Esophagus (tissue), 2 donors: ENCODE measurements around the gene KLHL2. TPM values are rescaled to one million over a fixed set of nuclear protein-coding genes. Genes with fewer than 3 reads are reported as not detected.

Experiments
- H3K27ac ChIP-seq, 2 donors: one replicate each; pipeline ENCODE4 v1.5.1; 2013; ENCODE audit warnings: low read depth in 2 of 2, mild to moderate bottlenecking in 2 of 2, inconsistent platforms in 1 of 2, low read length in 1 of 2, moderate library complexity in 1 of 2
- H3K27me3 ChIP-seq, 2 donors: one replicate each; pipeline ENCODE4 v1.6.1; 2013; ENCODE audit warnings: low read length in 2 of 2, control low read depth in 1 of 2, mild to moderate bottlenecking in 1 of 2; ENCODE audit not compliant: insufficient read depth in 2 of 2, control insufficient read depth in 1 of 2
- H3K36me3 ChIP-seq, 2 donors: one replicate each; pipeline ENCODE4 v1.6.1; 2013; ENCODE audit warnings: low read length in 1 of 2; ENCODE audit not compliant: control insufficient read depth in 2 of 2, insufficient read depth in 2 of 2
- H3K4me1 ChIP-seq, 2 donors: one replicate each; pipeline ENCODE4 v1.6.1; 2013; ENCODE audit warnings: low read length in 1 of 2; ENCODE audit not compliant: control insufficient read depth in 2 of 2, insufficient read depth in 2 of 2
- H3K4me3 ChIP-seq, 2 donors: one replicate each; pipeline ENCODE4 v1.5.1; 2013; ENCODE audit warnings: low read length in 2 of 2, mild to moderate bottlenecking in 2 of 2, low read depth in 1 of 2, moderate library complexity in 1 of 2
- H3K9me3 ChIP-seq, 2 donors: one replicate each; pipeline ENCODE4 v1.6.1; 2013; ENCODE audit warnings: mild to moderate bottlenecking in 2 of 2, low read depth in 1 of 2, low read length in 1 of 2, moderate library complexity in 1 of 2; ENCODE audit not compliant: control insufficient read depth in 2 of 2, insufficient read depth in 1 of 2
- WGBS, 2 donors: extraction: QIAGEN DNeasy Blood & Tissue Kit; methylation state at CpG; one replicate each; pipeline ENCODE4 v1.1.7; 2013; 5-methylcytosine and 5-hydroxymethylcytosine counted together
- polyA plus RNA-seq, 2 donors: library from polyadenylated mRNA; stranded (reverse); fragments of 200-250 nt; gene quantifications; one replicate each; pipeline ENCODE4 v1.2.3, GENCODE V29; 2013
- donor health status: healthy with polysubstance abuse.
- donor health status: Bipolar disorder and iron deficiency.

Gene KLHL2
- polyA plus RNA-seq, 2 donors: 19.0 to 26.1 TPM

- peaks cover 2% of the 10 kb centered on the region in 2 donors for H3K4me1 ChIP-seq
- peaks cover 0 to 2% of the 10 kb centered on the region in 2 donors for H3K9me3 ChIP-seq
- H3K36me3 ChIP-seq: no peaks in the 10 kb centered on the region
- H3K27ac ChIP-seq: no peak overlapping the region
- no peak overlapping the region for H3K4me3 ChIP-seq
- no peaks in the 10 kb centered on the region for H3K27me3 ChIP-seq
- WGBS, 2 donors: 79 to 83% methylated on average over 2 of the region's 2 CpGs
These were observed 157.2 kb downstream of the KLHL2 start for GRCh38 chr4:165364452-165365080.

GRCh38 chr4:165367040-165367439, 159.7 kb downstream of the KLHL2 start:
- no peaks in the 10 kb centered on the region for H3K36me3 ChIP-seq
- H3K27me3 ChIP-seq: no peaks in the 10 kb centered on the region
- WGBS, 2 donors: 77 to 79% methylated on average over 4 of the region's 4 CpGs
- H3K27ac ChIP-seq: no peak overlapping the region
- H3K4me3 ChIP-seq: no peak overlapping the region
- H3K4me1 ChIP-seq: peaks cover 2% of the 10 kb centered on the region in 2 donors
- H3K9me3 ChIP-seq: no peaks in the 10 kb centered on the region

- 86 to 96% methylated on average over 1 of the region's 1 CpG for WGBS, 2 donors
- Histone ChIP-seq H3K27me3 (no peaks in the 10 kb centered on the region), H3K36me3 (no peaks in the 10 kb centered on the region), H3K4me1 (peaks cover 2% of the 10 kb centered on the region in 2 donors), H3K27ac (no peak overlapping the region), H3K9me3 (no peaks in the 10 kb centered on the region), H3K4me3 (no peak overlapping the region)
These were observed 160.8 kb downstream of the KLHL2 start for GRCh38 chr4:165368114-165368513.

DNA sequence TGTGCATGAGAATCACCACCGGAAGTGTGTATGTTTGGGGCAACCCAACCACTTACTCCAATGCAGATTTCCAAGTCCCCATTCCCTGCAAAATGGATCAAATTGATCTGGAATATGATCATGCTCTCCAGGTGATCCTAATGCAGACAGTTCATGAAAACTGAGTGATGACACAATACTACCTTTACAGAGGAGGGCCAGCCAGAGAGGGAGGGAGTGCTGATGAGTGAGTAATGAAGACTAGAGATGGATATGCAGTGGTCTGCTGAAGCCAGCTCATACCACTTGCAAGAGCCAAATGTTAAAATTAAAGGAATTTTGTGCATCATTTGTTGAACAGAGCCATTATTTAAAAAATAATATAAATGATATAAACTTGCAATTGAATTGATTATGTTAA, 161.2 kb downstream of the KLHL2 start:
- Histone ChIP-seq H3K9me3 (no peaks in the 10 kb centered on the region), H3K27me3 (no peaks in the 10 kb centered on the region), H3K4me1 (peaks cover 2% of the 10 kb centered on the region in 2 donors), H3K4me3 (no peak overlapping the region), H3K36me3 (no peaks in the 10 kb centered on the region), H3K27ac (no peak overlapping the region)
- WGBS, 2 donors: 92 to 94% methylated on average over 1 of the region's 1 CpG

DNA sequence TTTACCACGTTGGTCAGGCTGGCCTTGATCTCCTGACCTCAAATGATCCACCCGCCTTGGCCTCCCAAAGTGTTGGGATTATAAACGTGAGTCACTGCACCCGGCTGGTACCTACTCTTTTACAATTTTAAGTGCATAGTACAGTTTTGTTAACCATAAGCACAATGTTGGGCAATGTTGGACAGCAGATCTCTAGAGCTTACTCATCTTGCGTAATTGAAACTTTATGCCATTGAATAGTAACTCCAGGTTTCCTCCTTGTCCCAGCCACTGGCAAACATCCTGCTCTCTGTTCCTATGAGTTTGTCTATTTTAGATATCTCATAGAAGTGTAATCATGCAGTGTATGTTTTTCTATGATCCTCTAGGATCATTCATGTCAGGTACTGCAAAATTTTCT, 162.2 kb downstream of the KLHL2 start:
- 50 to 59% methylated on average over 5 of the region's 5 CpGs for WGBS, 2 donors
- Histone ChIP-seq H3K4me1 (peaks cover 2% of the 10 kb centered on the region in 2 donors), H3K27me3 (no peaks in the 10 kb centered on the region), H3K4me3 (no peak overlapping the region), H3K9me3 (no peaks in the 10 kb centered on the region), H3K36me3 (no peaks in the 10 kb centered on the region), H3K27ac (no peak overlapping the region)

DNA sequence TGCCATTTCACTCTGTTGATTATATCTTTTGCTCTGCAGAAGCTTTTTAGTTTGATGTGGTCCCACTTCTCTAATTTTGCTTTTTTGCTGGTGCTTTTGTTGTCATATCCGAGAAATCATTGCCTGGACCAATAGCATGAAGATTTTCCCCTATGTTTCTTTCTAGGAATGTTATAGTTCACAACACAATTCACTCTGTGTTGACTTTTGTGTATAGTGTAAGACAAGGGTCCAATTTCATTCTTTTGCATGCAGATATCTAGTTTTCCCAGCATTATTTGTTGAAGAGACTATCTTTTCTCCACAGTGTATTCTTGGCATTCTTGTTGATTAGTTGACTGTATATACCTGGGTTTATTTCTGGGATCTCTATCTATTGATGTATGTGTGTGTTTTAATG, 163.2 kb downstream of the KLHL2 start:
- Histone ChIP-seq H3K36me3 (no peaks in the 10 kb centered on the region), H3K27me3 (no peaks in the 10 kb centered on the region), H3K4me1 (peaks cover 0 to 2% of the 10 kb centered on the region in 2 donors), H3K4me3 (no peak overlapping the region), H3K27ac (no peak overlapping the region), H3K9me3 (no peaks in the 10 kb centered on the region)
- WGBS, 2 donors: 74 to 91% methylated on average over 1 of the region's 1 CpG

Other genes starting within 250 kb of the KLHL2 start
- under 1 TPM; 0.06 TPM for gene TRIM61, start 229.9 kb upstream of the KLHL2 start, polyA plus RNA-seq
- not detected for gene TRIM60, start 175.6 kb upstream of the KLHL2 start, polyA plus RNA-seq
- not detected for gene TRIM75, start 153.7 kb upstream of the KLHL2 start, polyA plus RNA-seq
- 1 to 10 TPM; 2.0 to 4.4 TPM for gene TMEM192, start 94.7 kb upstream of the KLHL2 start, polyA plus RNA-seq
- gene MSMO1, start 120.1 kb downstream of the KLHL2 start, polyA plus RNA-seq: 100 to 1,000 TPM; 109 to 154 TPM
- 10 to 100 TPM in 1 of 2 donors, 1 to 10 TPM in 1; 7.0 to 19.9 TPM for gene CPE, start 171.4 kb downstream of the KLHL2 start, polyA plus RNA-seq